ENCODE data around the gene STPG1. TPM values are rescaled to one million over a fixed set of nuclear protein-coding genes. Genes with fewer than 3 reads are reported as not detected.
"Not testable (repeated sequence)": the region's sequence is repeated elsewhere in the genome, so short reads cannot be mapped to it uniquely, and the experiment has no call there.

STPG1 gene
- total RNA-seq (ENCODE audit: insufficient read depth, low replicate concordance): 14.7 TPM

- peak; percentile 91 for DNase-seq (ENCODE audit: low spot score)
Measured at GRCh38 chr1:24413350-24414163, at the start of gene STPG1. STPG1 (minus strand) TSS chr1:24413782; CDS start chr1:24401388, 12,394 bp downstream.

GRCh38 chr1:24462128-24462527, 48.5 kb upstream of the STPG1 start:
- DNase-seq (ENCODE audit: low spot score): not testable (repeated sequence)

- DNase-seq (ENCODE audit: low spot score): no peak
Measured at GRCh38 chr1:24459551-24460266, 46.1 kb upstream of the STPG1 start.

GRCh38 chr1:24457866-24458265, 44.3 kb upstream of the STPG1 start:
- no peak for DNase-seq (ENCODE audit: low spot score)

GRCh38 chr1:24455272-24455671, 41.7 kb upstream of the STPG1 start:
- DNase-seq (ENCODE audit: low spot score): no peak

GRCh38 chr1:24454673-24455072, 41.1 kb upstream of the STPG1 start:
- DNase-seq (ENCODE audit: low spot score): no peak

- DNase-seq (ENCODE audit: low spot score): peak; percentile 72
Measured at GRCh38 chr1:24452922-24453485, 39.4 kb upstream of the STPG1 start.

- DNase-seq (ENCODE audit: low spot score): no peak
Measured at GRCh38 chr1:24451746-24452145, 38.2 kb upstream of the STPG1 start.

GRCh38 chr1:24450857-24451397, 37.3 kb upstream of the STPG1 start:
- DNase-seq (ENCODE audit: low spot score): no peak

- peak; percentile 65 for DNase-seq (ENCODE audit: low spot score)
Measured at GRCh38 chr1:24450316-24450715, 36.7 kb upstream of the STPG1 start.

GRCh38 chr1:24446446-24446845, 32.9 kb upstream of the STPG1 start:
- DNase-seq (ENCODE audit: low spot score): not testable (repeated sequence)

- peak; percentile 51 for DNase-seq (ENCODE audit: low spot score)
Measured at GRCh38 chr1:24443241-24443656, 29.7 kb upstream of the STPG1 start.

- DNase-seq (ENCODE audit: low spot score): no peak
Measured at GRCh38 chr1:24442764-24443163, 29.2 kb upstream of the STPG1 start.

GRCh38 chr1:24441996-24442668, 28.6 kb upstream of the STPG1 start:
- DNase-seq (ENCODE audit: low spot score): no peak

GRCh38 chr1:24441480-24441879, 27.9 kb upstream of the STPG1 start:
- DNase-seq (ENCODE audit: low spot score): no peak

GRCh38 chr1:24440436-24440835, 26.9 kb upstream of the STPG1 start:
- DNase-seq (ENCODE audit: low spot score): no peak

- peak; percentile 21 for DNase-seq (ENCODE audit: low spot score)
Measured at GRCh38 chr1:24438423-24438901, 24.9 kb upstream of the STPG1 start.

GRCh38 chr1:24437631-24438396, 24.2 kb upstream of the STPG1 start:
- DNase-seq (ENCODE audit: low spot score): no peak

- DNase-seq (ENCODE audit: low spot score): no peak
Measured at GRCh38 chr1:24435782-24436365, 22.3 kb upstream of the STPG1 start.

GRCh38 chr1:24427545-24427862, 13.9 kb upstream of the STPG1 start:
- DNase-seq (ENCODE audit: low spot score): no peak
